ENCODE measurements around the gene TCF7L2.

TCF7L2 gene

GRCh38 chr10:113052076-113052830 lies 102.2 kb downstream of the TCF7L2 start:
- no peak for TF ChIP-seq PATZ1 (CRISPR knock-in tag; IDR thresholded peaks at IDR 0.05; ENCODE audit: borderline replicate concordance)
- TF ChIP-seq ZFP30 (CRISPR knock-in tag; IDR thresholded peaks at IDR 0.05), result no peak
- TF ChIP-seq PPARA (CRISPR knock-in tag; IDR thresholded peaks at IDR 0.05; ENCODE audit: borderline replicate concordance), result no peak
- TF ChIP-seq RARB (CRISPR knock-in tag; IDR thresholded peaks at IDR 0.05), result no peak
- TF ChIP-seq ARNTL (CRISPR knock-in tag; IDR thresholded peaks at IDR 0.05; ENCODE audit: borderline replicate concordance, low read depth), result no peak
- TF ChIP-seq ZNF565 (CRISPR knock-in tag; conservative IDR thresholded peaks at IDR 0.05; ENCODE audit: low read depth), result no peak
- no peak for TF ChIP-seq ISL1 (CRISPR knock-in tag; IDR thresholded peaks at IDR 0.05)
- no peak for TF ChIP-seq ZNF8 (CRISPR knock-in tag; IDR thresholded peaks at IDR 0.05)
- TF ChIP-seq SNAI2 (CRISPR knock-in tag; IDR thresholded peaks at IDR 0.05), result no peak
- no peak for TF ChIP-seq TOX (CRISPR knock-in tag; IDR thresholded peaks at IDR 0.05; ENCODE audit: borderline replicate concordance)
- ATAC-seq, result peak; percentile 18

DNA sequence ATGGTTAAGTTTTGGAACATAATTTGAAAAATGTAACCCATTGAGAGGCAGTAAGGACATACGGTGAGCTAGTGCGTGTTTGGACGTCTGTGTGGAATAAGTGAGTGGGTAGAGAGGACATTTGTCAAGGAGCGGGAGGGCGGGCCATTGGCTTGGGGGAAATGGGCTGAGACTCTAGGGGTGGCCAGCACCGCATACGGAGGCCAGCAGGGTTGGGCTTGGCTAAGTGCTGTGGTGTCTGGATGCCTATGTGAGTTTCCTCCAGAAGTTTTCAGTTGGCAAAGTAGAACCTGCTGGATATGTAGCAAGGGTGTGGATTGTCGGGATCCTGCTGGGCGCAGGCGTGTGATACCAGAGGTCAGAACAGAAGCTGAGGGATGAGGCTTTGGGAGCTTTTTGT lies 103.0 kb downstream of the TCF7L2 start:
- no peak for ATAC-seq
- TF ChIP-seq ZNF565 (CRISPR knock-in tag; conservative IDR thresholded peaks at IDR 0.05; ENCODE audit: low read depth) (no peak), PATZ1 (CRISPR knock-in tag; IDR thresholded peaks at IDR 0.05; ENCODE audit: borderline replicate concordance) (no peak), ESRRG (CRISPR knock-in tag; IDR thresholded peaks at IDR 0.05) (no peak), POU6F1 (CRISPR knock-in tag; IDR thresholded peaks at IDR 0.05; ENCODE audit: borderline replicate concordance, low read depth) (no peak), ZNF8 (CRISPR knock-in tag; IDR thresholded peaks at IDR 0.05) (no peak), ZFP3 (CRISPR knock-in tag; IDR thresholded peaks at IDR 0.05) (no peak), OSR1 (CRISPR knock-in tag; IDR thresholded peaks at IDR 0.05) (no peak), BACH2 (CRISPR knock-in tag; IDR thresholded peaks at IDR 0.05; ENCODE audit: borderline replicate concordance) (no peak), ZC3H10 (CRISPR knock-in tag; IDR thresholded peaks at IDR 0.05) (no peak), RARB (CRISPR knock-in tag; IDR thresholded peaks at IDR 0.05) (no peak)
- TF ChIP-seq, protein P1, sequence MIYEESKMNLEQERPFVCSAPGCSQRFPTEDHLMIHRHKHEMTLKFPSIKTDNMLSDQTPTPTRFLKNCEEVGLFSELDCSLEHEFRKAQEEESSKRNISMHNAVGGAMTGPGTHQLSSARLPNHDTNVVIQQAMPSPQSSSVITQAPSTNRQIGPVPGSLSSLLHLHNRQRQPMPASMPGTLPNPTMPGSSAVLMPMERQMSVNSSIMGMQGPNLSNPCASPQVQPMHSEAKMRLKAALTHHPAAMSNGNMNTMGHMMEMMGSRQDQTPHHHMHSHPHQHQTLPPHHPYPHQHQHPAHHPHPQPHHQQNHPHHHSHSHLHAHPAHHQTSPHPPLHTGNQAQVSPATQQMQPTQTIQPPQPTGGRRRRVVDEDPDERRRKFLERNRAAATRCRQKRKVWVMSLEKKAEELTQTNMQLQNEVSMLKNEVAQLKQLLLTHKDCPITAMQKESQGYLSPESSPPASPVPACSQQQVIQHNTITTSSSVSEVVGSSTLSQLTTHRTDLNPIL (CRISPR knock-in tag; IDR thresholded peaks at IDR 0.05; ENCODE audit: low read depth), result no peak

DNA sequence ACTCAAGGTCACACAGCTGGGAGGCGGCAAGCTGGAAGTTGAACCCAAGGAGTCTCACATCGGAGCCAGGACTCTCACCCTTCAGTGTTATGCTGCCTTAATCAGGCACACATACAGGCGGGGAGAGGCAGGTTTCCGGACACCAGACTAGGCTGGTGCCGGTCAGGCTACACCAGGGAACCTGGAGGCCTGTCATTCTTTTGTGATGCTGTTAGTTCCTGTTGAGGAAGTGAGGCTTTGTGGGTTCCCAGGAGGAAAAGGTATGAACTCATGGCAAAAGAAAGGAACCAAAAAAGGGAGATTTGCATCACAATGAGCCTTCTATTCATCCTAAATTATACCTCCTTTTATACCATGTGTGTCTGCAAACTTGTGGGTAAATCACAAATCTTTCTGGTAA lies 103.8 kb downstream of the TCF7L2 start:
- peak; percentile 9; the same call in 1 of the 3 replicates for ATAC-seq
- no peak for TF ChIP-seq POU6F1 (CRISPR knock-in tag; IDR thresholded peaks at IDR 0.05; ENCODE audit: borderline replicate concordance, low read depth)
- TF ChIP-seq CSRNP3 (CRISPR knock-in tag; IDR thresholded peaks at IDR 0.05), result no peak
- TF ChIP-seq CSDC2 (CRISPR knock-in tag; IDR thresholded peaks at IDR 0.05), result no peak
- no peak for TF ChIP-seq BACH2 (CRISPR knock-in tag; IDR thresholded peaks at IDR 0.05; ENCODE audit: borderline replicate concordance)
- no peak for TF ChIP-seq TCF4 (CRISPR knock-in tag; IDR thresholded peaks at IDR 0.05; ENCODE audit: borderline replicate concordance)
- no peak for TF ChIP-seq SNAI2 (CRISPR knock-in tag; IDR thresholded peaks at IDR 0.05)
- no peak for TF ChIP-seq TOX (CRISPR knock-in tag; IDR thresholded peaks at IDR 0.05; ENCODE audit: borderline replicate concordance)
- no peak for TF ChIP-seq ZNF70 (CRISPR knock-in tag; IDR thresholded peaks at IDR 0.05)
- no peak for TF ChIP-seq PPARA (CRISPR knock-in tag; IDR thresholded peaks at IDR 0.05; ENCODE audit: borderline replicate concordance)
- no peak for TF ChIP-seq GLIS3 (CRISPR knock-in tag; IDR thresholded peaks at IDR 0.05)

Data from SK-N-SH treated with all-trans-retinoic acid at 6 μM for 48 hours (cell line).